SU-DHL-6 (cell line): ENCODE results near the gene ASTN2.

Experiments used
- H2AFZ ChIP-seq: fragments of 200-600 bp; sonication (generic); 2 replicates; pipeline ENCODE4 v1.6.1; 2014; ENCODE audit warnings: low read depth, mild to moderate bottlenecking, moderate library complexity, mixed read lengths, antibody characterized with exemption, low read length; ENCODE audit not compliant: severe bottlenecking
- H3F3A ChIP-seq: fragments of 200-600 bp; shearing (Covaris generic); 2 replicates; pipeline ENCODE4 v1.6.0; 2016; ENCODE audit warnings: antibody characterized with exemption, mild to moderate bottlenecking; ENCODE audit not compliant: insufficient read depth
- H3K27ac ChIP-seq: fragments of 200-600 bp; sonication (generic); 2 replicates; pipeline ENCODE4 v1.5.1; 2016; ENCODE audit warnings: low read depth, mild to moderate bottlenecking, low read length, moderate library complexity, mixed read lengths
- H3K27me3 ChIP-seq: fragments of 200-600 bp; sonication (generic), shearing (Covaris generic); 2 replicates; pipeline ENCODE4 v1.6.0; 2014; ENCODE audit warnings: mild to moderate bottlenecking, low read length
- H3K36me3 ChIP-seq: fragments of 200-600 bp; sonication (generic); 2 replicates; pipeline ENCODE4 v1.6.1; 2014; ENCODE audit warnings: mild to moderate bottlenecking, low read length, mixed read lengths
- H3K4me2 ChIP-seq: fragments of 300-600, 200-600 bp; shearing (Covaris generic), sonication (generic); 2 replicates; pipeline ENCODE4 v1.6.0; 2014; ENCODE audit warnings: low read length, low read depth, mild to moderate bottlenecking; ENCODE audit not compliant: poor library complexity, severe bottlenecking
- H3K4me3 ChIP-seq: fragments of 200-600 bp; sonication (generic); 2 replicates; pipeline ENCODE4 v1.5.1; 2014; ENCODE audit warnings: antibody characterized with exemption, low read length, mild to moderate bottlenecking, mixed read lengths; ENCODE audit not compliant: insufficient read depth, poor library complexity, severe bottlenecking
- H3K79me2 ChIP-seq: fragments of 200-600 bp; sonication (generic); 2 replicates; pipeline ENCODE4 v1.6.1; 2014; ENCODE audit warnings: mild to moderate bottlenecking, low read length, moderate library complexity; ENCODE audit not compliant: insufficient read depth
- H3K9ac ChIP-seq: fragments of 200-600 bp; sonication (generic); 2 replicates; pipeline ENCODE4 v1.7.0; 2014; ENCODE audit warnings: mild to moderate bottlenecking, low read length
- H3K9me2 ChIP-seq: fragments of 200-600 bp; sonication (generic); replicated peaks from 2 replicates; pipeline ENCODE4 v1.6.1; 2014; ENCODE audit warnings: low read length; ENCODE audit not compliant: insufficient read depth
- H3K9me3 ChIP-seq: fragments of 200-600 bp; sonication (generic); 2 replicates; pipeline ENCODE4 v1.6.1; 2014; ENCODE audit warnings: low read length, mixed read lengths; ENCODE audit not compliant: insufficient read depth
- H4K20me1 ChIP-seq: fragments of 200-600 bp; sonication (generic); 2 replicates; pipeline ENCODE4 v1.6.1; 2014; ENCODE audit warnings: low read depth, mild to moderate bottlenecking, antibody characterized with exemption, low read length, moderate library complexity, mixed read lengths
- EZH2phosphoT487 ChIP-seq: fragments of 200-600 bp; sonication (generic), shearing (Covaris generic); conservative IDR thresholded peaks from 2 replicates; pipeline ENCODE4 v1.6.1; 2018; ENCODE audit warnings: mild to moderate bottlenecking, antibody characterized with exemption, low read length, moderate library complexity, mixed read lengths
- TF ChIP-seq, protein P1 (sequence below): fragments of 200-600 bp; sonication (generic); IDR thresholded peaks from one replicate; pipeline ENCODE4 v1.5.1; 2017; ENCODE audit warnings: antibody characterized with exemption, mild to moderate bottlenecking, low read length, moderate library complexity; ENCODE audit not compliant: insufficient read depth, poor library complexity, severe bottlenecking

Gene ASTN2

DNA sequence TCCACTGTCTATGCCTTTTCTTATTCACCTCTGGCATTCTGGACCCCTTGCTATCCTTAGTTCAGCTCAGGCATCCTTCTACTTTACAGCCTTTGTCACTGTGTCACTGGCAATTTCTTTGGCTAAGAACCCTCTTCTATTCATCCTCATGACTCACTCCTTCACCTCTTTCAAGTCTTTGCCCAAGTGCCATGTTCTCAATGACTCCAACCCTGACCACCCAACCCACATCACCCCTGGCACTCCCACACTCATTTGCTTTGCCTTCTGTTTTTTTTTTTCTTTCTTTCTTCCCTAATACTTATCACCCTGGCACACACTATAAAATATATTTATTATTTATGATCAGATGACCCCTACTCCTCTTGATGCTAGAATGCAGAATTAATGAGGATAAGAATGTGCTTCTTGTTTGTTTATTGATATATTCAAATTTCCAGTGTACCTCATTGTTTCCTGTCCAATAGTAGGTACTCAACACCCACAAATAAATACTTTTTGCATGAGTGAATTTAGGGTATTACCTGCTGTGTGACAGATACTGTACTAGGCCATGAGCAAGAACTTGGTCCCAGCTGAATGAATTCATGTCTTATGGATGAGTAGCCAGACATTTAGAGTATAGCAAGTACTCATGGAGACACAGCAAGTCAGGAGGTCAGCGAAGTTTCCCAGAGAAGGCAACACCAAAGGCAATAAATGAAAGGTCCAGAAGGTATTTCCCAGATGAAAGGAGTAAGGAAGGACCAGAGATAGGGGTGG, 1025.1 kb downstream of the ASTN2 start:
- Histone ChIP-seq H3K27me3 (no peaks in the 10 kb centered on the region), H3K9me2 (no peaks in the 10 kb centered on the region), H3K9me3 (no peaks in the 10 kb centered on the region), H3K27ac (no peak overlapping the region), H4K20me1 (no peaks in the 10 kb centered on the region), H3F3A (no peaks in the 10 kb centered on the region), H3K9ac (no peak overlapping the region), H3K4me2 (no peak overlapping the region), H2AFZ (no peak overlapping the region), H3K79me2 (no peaks in the 10 kb centered on the region), H3K36me3 (no peaks in the 10 kb centered on the region), H3K4me3 (no peak overlapping the region)
- TF ChIP-seq, protein P1, sequence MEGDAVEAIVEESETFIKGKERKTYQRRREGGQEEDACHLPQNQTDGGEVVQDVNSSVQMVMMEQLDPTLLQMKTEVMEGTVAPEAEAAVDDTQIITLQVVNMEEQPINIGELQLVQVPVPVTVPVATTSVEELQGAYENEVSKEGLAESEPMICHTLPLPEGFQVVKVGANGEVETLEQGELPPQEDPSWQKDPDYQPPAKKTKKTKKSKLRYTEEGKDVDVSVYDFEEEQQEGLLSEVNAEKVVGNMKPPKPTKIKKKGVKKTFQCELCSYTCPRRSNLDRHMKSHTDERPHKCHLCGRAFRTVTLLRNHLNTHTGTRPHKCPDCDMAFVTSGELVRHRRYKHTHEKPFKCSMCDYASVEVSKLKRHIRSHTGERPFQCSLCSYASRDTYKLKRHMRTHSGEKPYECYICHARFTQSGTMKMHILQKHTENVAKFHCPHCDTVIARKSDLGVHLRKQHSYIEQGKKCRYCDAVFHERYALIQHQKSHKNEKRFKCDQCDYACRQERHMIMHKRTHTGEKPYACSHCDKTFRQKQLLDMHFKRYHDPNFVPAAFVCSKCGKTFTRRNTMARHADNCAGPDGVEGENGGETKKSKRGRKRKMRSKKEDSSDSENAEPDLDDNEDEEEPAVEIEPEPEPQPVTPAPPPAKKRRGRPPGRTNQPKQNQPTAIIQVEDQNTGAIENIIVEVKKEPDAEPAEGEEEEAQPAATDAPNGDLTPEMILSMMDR: no peak
- no peak for TF ChIP-seq EZH2phosphoT487

DNA sequence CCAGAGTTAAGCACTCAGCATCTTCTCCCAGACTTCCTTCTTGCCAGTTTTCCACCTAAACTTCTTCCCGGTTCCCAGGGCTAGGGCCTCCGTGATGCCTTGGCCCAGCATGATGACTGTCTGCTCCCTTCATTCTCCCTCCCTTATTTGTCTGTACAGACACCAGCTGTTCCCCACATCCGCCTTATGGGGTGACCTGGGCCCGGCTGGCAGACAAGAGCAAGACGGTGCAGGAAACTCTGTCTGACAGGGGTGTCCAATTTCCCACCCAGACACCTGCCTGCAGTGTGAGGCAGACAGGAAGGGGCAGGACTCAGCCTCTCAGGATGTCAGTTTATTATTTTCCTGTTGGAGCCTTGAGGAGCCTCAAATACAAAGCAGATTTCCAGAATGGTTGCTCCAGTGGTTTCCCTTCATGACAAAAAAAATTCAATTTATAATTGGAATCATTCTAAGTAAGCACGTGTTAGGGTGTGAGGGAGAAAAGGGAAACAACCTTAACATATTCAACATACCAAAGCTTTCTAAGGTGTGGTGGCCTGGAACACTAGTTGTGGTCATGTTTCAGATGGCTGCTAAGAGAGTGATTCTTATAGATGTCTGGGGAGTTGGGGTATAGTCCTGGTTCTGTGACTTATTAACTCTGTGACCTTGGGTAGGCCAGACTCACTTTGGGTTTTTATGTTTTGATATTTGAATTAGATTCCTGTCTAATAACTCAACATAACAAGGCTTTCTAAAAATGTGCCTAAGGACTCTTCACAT, 1026.7 kb downstream of the ASTN2 start:
- no peak overlapping the region for H2AFZ ChIP-seq
- no peaks in the 10 kb centered on the region for H3K79me2 ChIP-seq
- no peaks in the 10 kb centered on the region for H3K36me3 ChIP-seq
- H3K9me3 ChIP-seq: no peaks in the 10 kb centered on the region
- H3K4me2 ChIP-seq: no peak overlapping the region
- no peak overlapping the region for H3K27ac ChIP-seq
- no peaks in the 10 kb centered on the region for H4K20me1 ChIP-seq
- no peak overlapping the region for H3K9ac ChIP-seq
- H3K9me2 ChIP-seq: no peaks in the 10 kb centered on the region
- no peaks in the 10 kb centered on the region for H3K27me3 ChIP-seq
- no peaks in the 10 kb centered on the region for H3F3A ChIP-seq
- TF ChIP-seq, protein P1: no peak
- TF ChIP-seq EZH2phosphoT487: no peak
- no peak overlapping the region for H3K4me3 ChIP-seq

DNA sequence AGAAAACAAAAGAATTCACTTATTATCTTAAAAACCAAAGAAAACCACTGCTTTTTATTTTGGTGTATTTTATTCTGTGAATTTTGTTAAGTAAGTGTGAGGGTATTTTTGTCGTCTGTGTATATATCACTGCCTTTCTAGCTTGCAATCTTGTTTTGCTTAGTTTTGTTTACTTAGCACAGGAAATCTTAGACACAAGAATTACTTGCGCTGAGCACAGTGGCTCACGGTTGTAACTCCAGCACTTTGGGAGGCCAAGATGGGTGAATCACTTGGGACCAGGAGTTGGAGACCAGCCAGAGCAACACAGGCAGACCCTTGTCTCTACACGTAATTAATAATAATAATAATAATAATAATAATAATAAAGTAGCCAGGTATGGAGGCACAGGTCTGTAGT, 1030.9 kb downstream of the ASTN2 start:
- H3K9me2 ChIP-seq: no peaks in the 10 kb centered on the region
- no peak overlapping the region for H3K9ac ChIP-seq
- no peaks in the 10 kb centered on the region for H3F3A ChIP-seq
- H2AFZ ChIP-seq: no peak overlapping the region
- H4K20me1 ChIP-seq: no peaks in the 10 kb centered on the region
- H3K4me3 ChIP-seq: no peak overlapping the region
- no peaks in the 10 kb centered on the region for H3K79me2 ChIP-seq
- H3K4me2 ChIP-seq: no peak overlapping the region
- H3K36me3 ChIP-seq: no peaks in the 10 kb centered on the region
- no peak for TF ChIP-seq EZH2phosphoT487
- TF ChIP-seq, protein P1: no peak
- no peaks in the 10 kb centered on the region for H3K27me3 ChIP-seq
- no peak overlapping the region for H3K27ac ChIP-seq
- no peaks in the 10 kb centered on the region for H3K9me3 ChIP-seq
